Activated T-cell treated with anti-CD3 and anti-CD28 coated beads for 4 hours (primary cell): ENCODE measurements around the gene ZNF610.
"Not testable (repeated sequence)": the region's sequence is repeated elsewhere in the genome, so short reads cannot be mapped to it uniquely, and the experiment has no call there.

ENCODE experiments used
- DNase-seq: peaks from one replicate; pipeline ENCODE4 v3.0.0-alpha.2; 2020

The ZNF610 gene

DNA sequence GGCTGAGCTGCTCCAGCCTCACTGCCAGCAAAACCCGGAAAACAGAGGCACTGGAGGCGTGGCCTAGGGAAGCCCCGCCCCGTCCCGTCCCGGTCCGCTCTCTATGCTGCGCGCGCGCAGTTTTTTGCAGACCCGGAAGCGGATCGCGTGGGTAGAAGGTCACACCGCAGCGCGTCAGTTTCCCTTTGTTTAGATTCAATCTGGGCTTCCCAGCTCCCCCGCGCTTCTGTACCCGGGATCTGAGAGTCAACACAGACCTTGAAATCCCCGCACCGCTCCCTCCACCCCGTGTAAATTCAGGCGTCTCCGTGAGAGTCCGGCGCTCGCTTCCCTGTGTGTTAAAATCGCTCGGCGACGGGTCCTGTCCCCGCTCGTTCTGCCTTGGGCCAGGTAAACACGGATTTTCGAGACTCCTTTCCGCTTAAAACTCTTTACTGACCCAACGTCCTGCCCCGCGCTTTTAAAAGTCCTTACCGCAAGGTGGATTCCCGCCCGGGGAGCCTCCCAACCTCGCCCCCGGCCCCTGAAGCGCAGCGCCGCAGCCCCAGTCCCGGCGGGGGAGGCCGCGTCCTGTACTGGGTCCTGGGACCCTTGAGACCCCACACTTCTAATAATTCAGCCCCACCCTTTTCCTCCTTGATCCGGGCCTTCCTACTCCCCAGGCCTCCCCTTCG, at the start of gene ZNF610:
TSS of gene ZNF610 (plus strand) at position 127 of the 674 bp plus-strand sequence. CDS start 12,930 bp downstream, outside the sequence.
- DNase-seq, result peak; percentile 85

DNA sequence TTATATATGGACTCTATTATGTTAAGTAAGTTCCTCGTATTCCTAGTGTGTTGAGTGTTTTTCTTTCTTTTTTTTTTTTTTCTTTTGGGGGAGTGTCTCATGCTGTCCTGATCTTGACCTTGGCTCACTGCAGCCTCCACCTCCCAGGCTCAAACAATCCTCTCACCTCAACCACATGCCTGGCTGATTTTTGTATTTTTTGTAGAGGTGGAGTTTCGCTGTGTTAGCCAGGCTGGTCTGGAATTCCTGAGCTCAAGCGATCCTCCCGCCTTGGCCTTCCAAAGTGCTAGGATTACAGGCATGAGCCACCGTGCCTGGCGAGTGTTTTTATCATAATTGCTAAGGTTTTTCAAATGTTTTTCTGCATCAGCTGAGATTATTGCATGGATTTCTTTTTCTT, 49.8 kb upstream of the ZNF610 start:
- DNase-seq, result no peak

DNA sequence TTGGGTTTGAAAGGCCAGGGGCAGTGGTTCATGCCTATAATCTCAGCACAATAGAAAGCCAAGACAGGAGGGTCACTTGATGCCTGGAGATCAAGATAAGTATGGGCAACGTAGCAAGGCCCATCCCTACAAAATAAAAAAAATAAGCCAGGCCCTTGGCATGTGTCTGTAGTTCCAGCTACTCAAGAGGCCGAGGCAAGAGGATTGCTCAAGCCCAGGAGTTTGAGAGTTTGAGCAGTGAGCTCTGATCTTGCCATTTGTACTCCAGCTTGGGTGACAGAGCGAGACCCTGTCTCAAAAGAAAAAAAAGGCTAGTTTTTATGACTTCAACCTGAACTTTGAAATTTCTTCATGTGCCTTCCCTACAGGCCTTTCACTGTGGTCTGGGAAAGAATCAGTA, 44.3 kb upstream of the ZNF610 start:
- DNase-seq, result no peak

DNA sequence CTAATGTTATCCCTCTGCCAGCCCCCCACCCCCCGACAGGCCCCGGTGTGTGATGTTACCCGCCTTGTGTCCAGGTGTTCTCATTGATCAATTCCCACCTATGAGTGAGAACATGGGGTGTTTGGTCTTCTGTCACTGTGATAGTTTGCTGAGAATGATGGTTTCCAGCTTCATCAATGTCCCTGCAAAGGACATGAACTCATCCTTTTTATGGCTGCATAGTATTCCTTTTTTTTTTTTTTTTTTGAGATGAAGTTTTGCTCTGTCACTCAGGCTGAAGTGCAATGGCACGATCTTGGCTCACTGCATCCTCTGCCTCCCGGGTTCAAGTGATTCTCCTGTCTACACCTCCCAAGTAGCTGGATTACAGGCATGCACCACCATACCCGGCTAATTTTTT, 43.1 kb upstream of the ZNF610 start:
- not testable (repeated sequence) for DNase-seq

DNA sequence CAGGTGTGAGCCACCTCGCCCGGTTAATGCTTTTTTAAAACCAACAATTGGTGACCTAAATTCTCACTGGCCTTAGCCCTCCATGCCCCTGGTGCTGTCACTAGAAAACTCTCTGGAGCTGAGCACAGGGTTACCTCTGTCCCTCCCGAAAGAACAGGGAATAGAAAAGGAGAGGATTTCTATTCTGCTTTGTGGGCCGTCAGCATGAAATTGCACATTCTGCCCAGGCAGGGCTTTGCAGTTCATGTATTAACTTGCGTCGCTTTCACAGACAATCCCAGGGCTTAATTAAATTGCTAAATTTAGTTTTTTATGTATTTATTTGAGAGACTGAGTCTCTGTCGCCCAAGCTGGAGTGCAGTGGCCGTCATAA, 39.7 kb upstream of the ZNF610 start:
- DNase-seq, result no peak

DNA sequence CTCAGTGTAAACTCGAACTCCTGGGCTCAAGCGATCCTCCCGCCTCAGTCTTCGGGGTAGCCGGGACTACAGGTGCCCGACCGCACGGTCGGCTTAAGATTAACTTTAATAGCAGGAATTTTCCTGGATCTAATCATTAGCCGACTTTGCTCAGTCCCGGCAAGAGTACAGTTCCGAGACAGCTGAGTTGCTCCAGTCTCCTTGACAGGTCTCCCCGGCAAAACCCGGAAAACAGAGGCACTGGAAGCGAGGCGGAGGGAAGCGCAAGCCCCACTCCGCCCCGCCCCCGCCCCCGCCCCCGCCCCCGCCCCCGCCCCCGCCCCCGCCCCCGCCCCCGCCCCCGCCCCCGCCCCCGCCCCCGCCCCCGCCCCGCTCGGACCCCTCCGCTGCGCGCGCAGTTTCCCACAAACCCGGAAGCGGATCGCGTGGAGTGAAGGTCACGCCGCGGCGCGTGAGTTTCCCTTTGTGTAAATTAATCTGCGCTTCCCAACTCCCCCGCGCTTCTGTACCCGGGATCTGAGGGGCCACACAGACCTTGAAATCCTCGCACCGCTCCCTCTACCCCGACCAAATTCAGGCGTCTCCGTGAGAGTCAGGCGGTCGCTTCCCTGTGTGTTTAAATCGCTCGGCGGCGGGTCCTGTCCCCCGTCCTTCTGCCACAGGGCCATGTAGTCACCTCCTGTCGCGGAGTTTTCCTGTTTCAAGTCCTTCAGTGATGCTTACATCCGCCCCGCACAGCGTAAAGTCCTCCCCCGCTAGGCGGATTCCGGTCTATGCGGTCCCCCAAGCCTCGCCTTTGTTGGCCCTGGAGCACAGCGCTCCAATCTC, 39.1 kb upstream of the ZNF610 start, which contains the start of gene ZNF480:
TSS of gene ZNF480 (plus strand) at position 397 of the 828 bp plus-strand sequence. CDS start 3,244 bp downstream, outside the sequence.
- peak; percentile 74 for DNase-seq

DNA sequence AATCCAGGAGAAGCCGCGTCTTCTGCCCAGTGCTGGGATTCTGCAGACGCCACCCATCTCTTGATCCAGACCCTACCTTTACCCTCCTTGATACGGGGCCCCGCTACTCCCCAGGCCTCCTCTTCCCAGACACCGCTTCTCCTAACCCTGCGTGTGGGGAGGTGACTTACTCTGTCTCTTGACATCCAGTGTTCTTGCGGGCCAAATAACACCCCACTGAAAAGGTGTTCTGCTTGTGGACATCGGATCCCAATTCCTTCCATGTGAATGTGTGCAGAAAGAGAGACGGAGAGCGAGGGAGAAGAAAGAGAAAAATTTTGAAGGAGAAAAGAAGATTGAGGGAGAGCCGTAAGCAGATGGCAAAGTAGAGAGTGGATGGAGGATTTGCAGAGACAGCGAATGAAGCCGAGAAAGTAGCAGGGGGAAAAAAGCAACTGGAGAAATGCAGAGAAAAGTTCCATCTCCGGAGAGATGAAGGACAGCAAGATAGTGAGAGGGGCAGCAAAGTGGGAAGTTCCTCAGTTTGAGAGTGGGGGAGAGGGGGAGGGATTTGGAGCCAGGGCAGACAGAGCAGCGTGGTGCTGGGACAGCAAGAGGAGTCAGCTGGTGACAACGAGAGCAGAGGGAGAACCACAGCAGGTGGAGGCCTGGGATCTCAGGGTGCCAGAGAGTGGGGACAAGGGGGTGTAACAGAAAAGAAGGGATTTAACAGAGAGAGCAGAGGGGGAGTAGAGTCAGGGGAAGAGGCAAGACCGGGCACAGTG, 38.3 kb upstream of the ZNF610 start:
- no peak for DNase-seq

DNA sequence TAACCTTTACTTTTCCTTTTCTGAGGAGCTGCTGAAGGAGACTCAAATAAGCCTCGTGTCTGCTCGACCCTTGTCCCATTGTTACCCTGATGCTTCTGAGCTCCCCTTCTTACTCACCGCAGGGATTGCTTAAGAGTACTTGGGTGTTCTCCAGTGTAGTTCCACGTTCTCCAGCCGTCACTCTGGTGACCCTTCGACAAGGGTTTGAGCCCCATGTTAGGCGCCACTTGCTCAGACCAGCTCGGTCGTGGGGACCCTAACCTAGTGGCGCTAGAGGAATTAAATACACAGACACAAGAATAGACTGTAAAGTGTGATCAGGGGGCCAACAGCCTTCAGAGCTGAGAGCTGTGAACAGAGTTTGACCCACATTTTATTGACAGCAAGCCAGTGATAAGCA, 28.8 kb upstream of the ZNF610 start:
- DNase-seq, result no peak

DNA sequence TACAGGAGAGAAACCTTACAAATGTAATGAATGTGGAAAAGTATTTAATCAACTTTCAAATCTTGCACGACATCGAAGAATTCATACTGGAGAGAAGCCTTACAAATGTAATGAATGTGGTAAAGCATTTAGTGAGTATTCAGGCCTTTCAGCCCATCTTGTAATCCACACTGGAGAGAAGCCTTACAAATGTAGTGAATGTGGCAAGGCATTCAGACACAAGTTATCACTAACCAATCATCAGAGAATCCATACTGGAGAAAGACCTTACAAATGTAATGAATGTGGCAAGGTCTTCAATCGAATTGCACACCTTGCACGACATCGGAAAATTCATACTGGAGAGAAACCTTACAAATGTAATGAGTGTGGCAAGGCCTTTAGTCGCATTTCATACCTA, 13.6 kb upstream of the ZNF610 start:
- DNase-seq, result no peak

DNA sequence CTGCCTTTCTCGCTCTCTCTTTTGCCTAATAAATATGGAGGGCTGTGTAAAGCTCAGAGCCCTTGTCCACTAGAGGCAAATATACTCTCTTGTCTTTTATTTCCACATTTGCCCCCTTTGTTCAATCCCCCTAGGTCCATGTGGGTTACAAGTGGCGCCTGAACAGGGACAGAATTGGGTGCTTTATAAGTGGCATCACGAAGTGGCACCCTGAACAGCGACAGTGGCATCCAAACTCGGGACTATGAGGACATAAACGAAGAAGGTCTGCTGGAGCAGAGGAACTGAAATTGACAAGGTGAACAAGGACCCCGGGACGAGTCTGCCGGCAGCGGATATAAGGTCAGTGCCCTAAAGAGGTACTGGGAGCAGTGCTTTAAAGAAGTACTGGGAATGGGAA, 4.3 kb upstream of the ZNF610 start:
- no peak for DNase-seq

DNA sequence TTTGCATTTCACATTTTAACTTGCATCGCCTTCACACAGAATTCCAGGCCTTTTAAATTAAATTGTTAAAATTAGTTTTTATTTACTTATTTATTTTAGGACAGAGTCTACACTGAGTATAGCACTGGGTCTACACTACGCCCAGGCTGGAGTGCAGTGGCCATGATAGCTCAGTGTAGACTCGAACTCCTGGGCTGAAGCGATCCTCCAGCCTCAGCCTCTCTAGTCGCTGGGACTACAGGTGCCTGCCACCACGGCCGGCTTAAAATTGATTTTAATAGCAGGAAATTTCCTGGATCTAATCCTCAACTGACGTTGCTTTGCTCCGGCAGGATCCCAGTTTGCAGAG, 301 bp upstream of the ZNF610 start:
- DNase-seq, result no peak

DNA sequence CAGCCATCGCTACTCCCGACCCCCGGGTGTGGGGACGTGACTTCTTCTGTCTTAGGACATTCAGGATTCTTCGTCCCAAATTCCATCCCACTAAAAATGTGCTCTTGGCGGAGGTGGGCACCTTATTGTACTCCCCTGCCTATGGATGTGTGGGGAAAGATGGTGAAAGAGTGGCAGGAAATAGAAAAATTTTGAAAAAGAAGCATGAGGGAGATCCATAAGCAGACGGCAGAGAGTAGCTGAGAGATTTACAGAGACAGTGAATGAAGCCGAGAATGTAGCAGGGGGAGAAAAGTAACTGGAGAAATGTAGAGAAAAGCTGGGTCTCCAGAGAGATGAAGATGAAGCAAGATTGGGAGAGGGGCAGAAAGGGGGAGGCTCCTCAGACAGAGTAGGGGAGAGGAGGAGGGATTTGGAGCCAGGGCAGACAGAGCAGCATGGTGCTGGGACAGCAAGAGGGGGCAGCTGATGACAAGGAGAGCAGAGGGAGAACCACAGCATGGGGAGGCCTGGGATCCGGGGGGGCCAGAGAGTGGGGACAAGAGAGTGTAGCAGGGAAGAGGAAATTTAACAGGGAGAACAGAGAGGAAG, 843 bp downstream of the ZNF610 start:
- no peak for DNase-seq

DNA sequence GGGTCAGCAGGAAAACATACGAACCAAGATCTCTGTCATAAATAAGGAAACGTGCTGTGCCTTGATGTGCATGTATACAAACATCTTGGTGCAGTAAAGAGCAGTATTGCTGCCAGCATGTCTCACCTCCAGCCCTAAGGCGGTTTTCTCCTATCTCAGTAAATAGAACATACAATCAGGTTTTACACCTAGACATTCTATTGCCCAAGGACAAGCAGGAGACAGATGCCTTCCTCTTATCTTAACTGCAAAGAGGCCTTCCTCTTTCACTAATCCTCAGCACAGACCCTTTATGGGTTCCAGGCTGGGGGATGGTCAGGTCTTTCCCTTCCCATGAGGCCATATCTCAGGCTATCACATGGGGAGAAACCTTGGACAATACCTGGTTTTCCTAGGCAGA, 3.0 kb downstream of the ZNF610 start:
- not testable (repeated sequence) for DNase-seq

DNA sequence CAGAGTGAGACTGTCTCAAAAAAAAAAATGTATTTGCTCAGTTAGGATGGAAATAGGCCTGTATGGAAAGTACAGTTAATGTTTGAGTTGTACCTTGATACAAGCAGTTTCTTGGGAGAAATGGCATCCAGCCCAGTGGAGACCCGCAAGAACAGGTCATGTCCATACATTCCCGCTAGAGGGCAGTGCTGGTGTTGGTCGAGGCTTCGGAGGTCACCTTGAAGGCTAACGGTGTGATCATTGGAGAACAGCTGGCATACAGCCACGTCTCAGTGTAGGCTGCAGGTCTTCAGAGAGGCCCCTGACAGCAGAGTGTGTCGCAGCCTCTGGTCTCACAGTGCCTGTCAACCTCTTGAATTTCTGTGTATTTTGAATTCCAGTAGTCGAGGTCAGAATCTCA, 7.5 kb downstream of the ZNF610 start:
- DNase-seq, result peak; percentile 31

DNA sequence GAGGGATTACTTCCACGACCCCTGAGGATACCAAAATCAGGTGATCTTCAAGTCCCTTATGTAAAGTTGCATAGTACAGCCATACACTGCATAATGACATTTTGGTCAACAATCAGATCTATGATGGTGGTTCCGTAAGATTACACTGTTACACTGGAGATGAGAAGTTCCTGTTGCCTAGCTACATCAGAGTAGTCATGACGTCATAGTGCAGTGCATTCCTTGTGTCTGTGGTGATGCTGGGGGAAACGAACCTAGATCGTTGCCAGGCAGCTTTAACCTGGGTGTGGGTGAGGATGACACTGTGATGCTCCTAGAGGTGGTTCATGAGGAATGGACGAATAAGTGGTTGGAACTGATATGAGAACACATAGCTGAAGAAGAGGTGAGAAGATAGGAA, 9.1 kb downstream of the ZNF610 start:
- no peak for DNase-seq

DNA sequence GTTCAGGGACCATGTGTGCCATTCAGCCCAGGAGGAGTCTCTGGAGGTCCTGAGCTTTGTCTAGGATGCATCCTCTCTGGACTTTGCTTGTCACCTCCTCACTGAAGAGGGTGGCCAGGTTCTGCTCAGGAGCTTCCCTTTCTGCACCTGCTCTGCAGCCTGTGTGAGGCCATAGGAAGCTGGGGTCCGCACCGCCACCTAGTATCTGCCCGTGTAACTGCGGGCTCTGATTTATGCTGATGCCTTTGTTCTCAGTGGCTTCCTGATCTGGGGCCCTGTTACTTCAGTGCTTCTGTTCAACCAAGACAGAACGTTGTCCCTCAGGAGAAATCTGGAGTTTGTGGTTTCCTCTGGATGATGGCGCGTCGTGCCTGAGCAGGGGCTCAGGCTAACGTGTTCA, 15.5 kb downstream of the ZNF610 start:
- no peak for DNase-seq

DNA sequence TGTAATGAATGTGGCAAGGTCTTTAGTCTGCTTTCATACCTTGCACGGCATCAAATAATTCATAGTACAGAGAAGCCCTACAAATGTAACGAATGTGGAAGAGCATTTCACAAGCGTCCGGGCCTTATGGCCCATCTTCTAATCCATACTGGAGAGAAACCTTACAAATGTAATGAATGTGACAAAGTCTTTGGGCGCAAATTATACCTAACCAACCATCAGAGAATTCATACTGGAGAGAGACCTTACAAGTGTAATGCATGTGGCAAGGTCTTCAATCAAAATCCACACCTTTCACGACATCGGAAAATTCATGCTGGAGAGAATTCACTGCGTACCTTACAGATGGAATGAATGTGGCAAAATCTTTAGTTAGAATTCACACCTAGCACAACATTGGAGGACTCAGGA, 30.4 kb downstream of the ZNF610 start:
- DNase-seq, result no peak

DNA sequence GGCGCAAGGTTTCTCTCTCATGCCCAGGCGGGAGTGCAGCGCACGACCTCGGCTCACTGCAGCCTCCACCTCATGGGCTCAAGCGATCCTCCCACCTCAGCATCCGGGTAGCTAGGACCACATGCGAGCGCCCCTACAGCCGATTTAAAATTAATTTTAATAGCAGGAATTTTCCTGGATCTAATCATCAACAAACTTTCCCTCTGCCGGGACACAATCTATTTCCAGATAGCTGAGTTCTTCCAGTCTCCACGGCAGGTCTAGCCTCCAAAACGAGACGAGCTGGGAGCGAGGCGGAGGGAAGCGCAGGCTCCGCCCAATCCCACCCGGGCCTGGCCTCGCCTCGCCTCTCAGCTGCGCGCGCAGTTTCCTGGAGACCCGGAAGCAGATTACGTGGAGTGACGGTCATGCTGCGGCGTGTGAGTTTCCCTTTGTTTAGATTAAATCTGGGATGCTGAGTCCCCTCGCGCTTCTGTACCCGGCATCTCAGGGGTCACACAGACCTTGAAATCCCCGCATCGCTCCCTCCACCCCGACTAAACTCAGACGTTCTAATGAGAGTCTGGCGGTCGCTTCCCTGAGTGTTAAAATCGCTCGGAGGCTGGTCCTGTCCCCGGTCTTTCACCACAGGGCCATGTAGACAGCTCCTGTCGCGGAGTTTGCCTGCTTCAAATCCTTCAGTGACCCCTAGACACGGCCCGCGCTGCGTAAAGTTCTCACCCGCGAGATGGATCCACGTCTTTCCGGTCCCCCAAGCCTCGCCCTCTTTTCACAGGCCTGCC, 33.7 kb downstream of the ZNF610 start, which contains the start of gene ZNF880:
TSS of gene ZNF880 (plus strand) at position 365 of the 782 bp plus-strand sequence. CDS start at position 408, 43 bp downstream.
- DNase-seq, result peak; percentile 91

DNA sequence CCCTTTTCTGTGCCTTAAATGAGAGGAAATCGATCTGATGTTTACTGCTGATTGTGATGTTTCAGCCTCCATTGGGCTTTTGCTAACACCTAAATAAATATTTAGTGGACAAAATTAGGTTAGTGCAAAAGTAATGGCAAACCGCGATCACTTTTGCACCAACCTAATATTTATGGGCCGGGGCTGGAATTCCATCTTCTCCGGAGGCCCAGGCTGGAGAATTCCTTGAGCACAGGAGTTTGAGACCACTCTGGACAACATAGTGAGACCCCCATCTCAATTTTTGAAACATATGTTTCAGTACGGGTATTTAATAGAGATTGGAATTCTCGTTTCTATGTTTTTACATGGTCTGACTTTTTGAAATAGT, 34.3 kb downstream of the ZNF610 start:
- DNase-seq, result no peak

DNA sequence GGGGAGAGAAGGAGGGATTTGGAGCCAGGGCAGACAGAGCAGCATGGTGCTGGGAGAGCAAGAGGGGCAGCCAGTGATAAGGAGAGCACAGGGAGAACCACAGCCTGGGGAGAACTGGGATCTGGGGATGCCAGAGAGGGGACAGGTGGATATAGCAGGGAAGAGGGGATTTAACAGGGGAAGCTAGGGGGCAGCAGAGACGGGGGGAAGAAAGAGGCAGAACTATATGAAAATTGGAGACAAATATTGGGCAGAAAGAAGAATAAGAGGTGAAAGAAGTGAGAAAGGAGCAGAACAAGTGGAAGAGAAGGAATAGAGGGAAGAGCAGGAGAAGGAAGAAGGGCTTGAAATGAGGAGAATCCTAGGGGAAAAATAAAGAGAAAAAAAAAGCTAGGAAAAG, 55.1 kb downstream of the ZNF610 start:
- no peak for DNase-seq

DNA sequence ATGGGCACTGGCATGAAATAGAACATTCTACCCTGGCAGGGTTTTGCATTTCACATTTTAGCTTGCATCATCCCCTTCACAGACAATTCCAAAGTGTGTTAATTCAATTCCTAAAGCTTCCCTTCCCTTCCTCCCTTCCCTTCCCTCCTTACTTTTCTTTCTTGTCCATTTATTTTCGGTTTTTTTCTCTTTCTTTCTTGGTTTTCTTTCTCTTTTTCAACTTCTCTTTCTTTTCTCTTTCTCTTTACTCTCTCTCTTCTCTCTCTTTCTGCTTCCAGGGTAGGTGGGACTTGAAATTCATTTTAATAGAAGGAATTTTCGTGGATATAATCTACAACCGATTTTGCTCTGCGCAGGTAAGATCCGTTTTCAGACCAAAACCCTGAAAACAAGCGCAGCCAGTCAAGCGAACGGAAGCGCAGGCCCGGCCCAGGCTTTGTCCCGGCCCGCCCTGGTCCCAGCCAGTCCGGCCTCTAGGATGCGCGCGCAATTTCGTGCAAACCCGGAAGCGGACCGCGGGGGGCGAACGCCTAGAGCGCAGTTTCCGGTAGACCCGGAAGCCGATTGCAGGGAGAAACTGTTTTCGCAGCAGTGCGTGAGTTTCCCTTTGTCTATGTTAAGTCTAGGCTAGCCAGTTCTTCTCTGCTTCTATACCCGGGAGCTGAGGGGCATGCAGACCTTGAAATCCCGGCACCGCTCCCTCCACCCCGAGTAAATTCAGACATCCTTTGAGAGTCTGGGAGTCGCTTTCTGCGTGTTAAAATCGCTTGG, 61.5 kb downstream of the ZNF610 start, which contains the start of gene ZNF528:
TSS of gene ZNF528 (plus strand) at position 540 of the 771 bp plus-strand sequence. CDS start 4,165 bp downstream, outside the sequence.
- peak; percentile 92 for DNase-seq
